ENCODE measurements around the gene KIF14. TPM values are rescaled to one million over a fixed set of nuclear protein-coding genes. Genes with fewer than 3 reads are reported as not detected.

KIF14 gene
- total RNA-seq, 1 experiment from 2014 or later = 17.8 TPM

DNA sequence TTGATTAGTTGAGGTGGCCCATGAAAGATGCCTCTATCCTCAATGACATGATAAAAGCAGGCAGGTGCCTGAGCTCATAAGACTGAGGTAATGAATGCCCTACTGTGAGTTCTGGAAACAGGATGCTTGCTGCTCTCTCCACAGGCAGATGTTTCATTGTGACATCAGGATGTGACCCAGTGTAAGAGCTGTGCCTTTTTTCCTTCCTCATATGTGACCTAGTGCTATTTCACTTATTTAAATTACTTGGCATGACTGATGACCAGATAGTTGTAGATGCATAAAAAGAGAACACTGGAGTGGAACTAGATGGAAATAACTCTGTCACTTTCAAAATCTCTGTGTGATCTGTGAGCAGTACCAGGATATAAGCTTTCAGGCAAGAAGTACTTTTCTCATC lies 31.9 kb downstream of the KIF14 start:
- no peak for ATAC-seq
- Histone ChIP-seq H3K9me3 (ENCODE audit: control insufficient read depth, insufficient read depth, low read depth, low read length) (no peaks in the 10 kb centered on the region), H3K4me1 (ENCODE audit: control insufficient read depth, insufficient read depth, low read length) (no peaks in the 10 kb centered on the region), H3K4me3 (ENCODE audit: low read depth in 2 of 2, low read length in 2 of 2) (no peak overlapping the region), H3K27ac (ENCODE audit: low read length) (no peak overlapping the region), H3K27me3 (ENCODE audit: control insufficient read depth, insufficient read depth, low read length) (no peaks in the 10 kb centered on the region), H3K36me3 (ENCODE audit: control insufficient read depth, insufficient read depth, low read length) (peaks cover 14% of the 10 kb centered on the region; the same call in 1 of the 2 replicates)
- POLR2A ChIA-PET = no interaction called here
- TSS peak; percentile 47 for BruUV-seq (replicated peaks)
- TF ChIP-seq SIN3A (IDR thresholded peaks at IDR 0.05; ENCODE audit: borderline replicate concordance, insufficient read depth, low read depth, low read length) (no peak), POLR2AphosphoS5 (IDR thresholded peaks at IDR 0.05; ENCODE audit: low read depth, low read length) (no peak), CTCF (IDR thresholded peaks at IDR 0.05) (no peak), TCF7L2 (IDR thresholded peaks at IDR 0.05; ENCODE audit: low read depth, low read length) (no peak), REST (IDR thresholded peaks at IDR 0.05; ENCODE audit: insufficient read depth in 1 of 2, low read depth in 2 of 2, low read length in 1 of 2) (no peak)
- in situ Hi-C loops (cut with HindIII; ENCODE audit: low pct_unique_long_range_greater_than_20kb, low sequenced_read_pairs) = no loop called here
- DNase-seq (ENCODE audit: low read depth, low spot score) = no peak
- intact Hi-C loops (cut with micrococcal nuclease; ENCODE audit: unreplicated experiment) = no loop called here
- CTCF ChIA-PET = no interaction called here

GRCh38 chr1:200564319-200564718 lies 56.2 kb downstream of the KIF14 start:
- Histone ChIP-seq H3K27ac (ENCODE audit: low read length) (no peak overlapping the region), H3K9me3 (ENCODE audit: control insufficient read depth, insufficient read depth, low read depth, low read length) (no peaks in the 10 kb centered on the region), H3K4me1 (ENCODE audit: control insufficient read depth, insufficient read depth, low read length) (no peaks in the 10 kb centered on the region), H3K36me3 (ENCODE audit: control insufficient read depth, insufficient read depth, low read length) (peaks cover 4% of the 10 kb centered on the region; the same call in 1 of the 2 replicates), H3K4me3 (ENCODE audit: low read depth in 2 of 2, low read length in 2 of 2) (no peak overlapping the region), H3K27me3 (ENCODE audit: control insufficient read depth, insufficient read depth, low read length) (no peaks in the 10 kb centered on the region)
- ChIA-PET POLR2A (no interaction called here), CTCF (no interaction called here)
- TF ChIP-seq POLR2AphosphoS5 (IDR thresholded peaks at IDR 0.05; ENCODE audit: low read depth, low read length) = no peak
- no peak for TF ChIP-seq REST (IDR thresholded peaks at IDR 0.05; ENCODE audit: insufficient read depth in 1 of 2, low read depth in 2 of 2, low read length in 1 of 2)
- TF ChIP-seq SIN3A (IDR thresholded peaks at IDR 0.05; ENCODE audit: borderline replicate concordance, insufficient read depth, low read depth, low read length) = no peak
- no peak for TF ChIP-seq TCF7L2 (IDR thresholded peaks at IDR 0.05; ENCODE audit: low read depth, low read length)
- TF ChIP-seq CTCF (IDR thresholded peaks at IDR 0.05) = no peak
- ATAC-seq = no peak
- intact Hi-C loops (cut with micrococcal nuclease; ENCODE audit: unreplicated experiment) (no loop called here), in situ Hi-C loops (cut with HindIII; ENCODE audit: low pct_unique_long_range_greater_than_20kb, low sequenced_read_pairs) (no loop called here)
- BruUV-seq (replicated peaks) = no TSS peak
- DNase-seq (ENCODE audit: low read depth, low spot score) = no peak

Data from Panc1 (cell line).